Liver (tissue), 9 donors: ENCODE measurements around the gene YPEL4. TPM values are rescaled to one million over a fixed set of nuclear protein-coding genes. Genes with fewer than 3 reads are reported as not detected.

Experiments used
- DNase-seq: peaks from one replicate; pipeline ENCODE4 v3.0.0-alpha.2; 2017; ENCODE audit warnings: low spot score
- H3K27ac ChIP-seq, 2 donors: one replicate each; pipeline ENCODE4 v1.7.0; 2013; ENCODE audit warnings: inconsistent platforms in 2 of 2, low read length in 2 of 2, control low read depth in 1 of 2, low read depth in 1 of 2, mild to moderate bottlenecking in 1 of 2
- H3K27me3 ChIP-seq, 4 donors: one replicate each; pipeline versions ENCODE4 v1.6.1 to v1.7.0; 2013; ENCODE audit warnings: low read length in 3 of 4, inconsistent platforms in 1 of 4, mild to moderate bottlenecking in 1 of 4, moderate library complexity in 1 of 4; ENCODE audit not compliant: control insufficient read depth in 4 of 4, insufficient read depth in 4 of 4
- H3K36me3 ChIP-seq, 4 donors: one replicate each; pipeline versions ENCODE4 v1.6.1 to v1.7.0; 2013; ENCODE audit warnings: low read length in 3 of 4, mild to moderate bottlenecking in 3 of 4, low read depth in 1 of 4, moderate library complexity in 1 of 4; ENCODE audit not compliant: control insufficient read depth in 4 of 4, insufficient read depth in 3 of 4
- H3K4me1 ChIP-seq, 4 donors: one replicate each; pipeline versions ENCODE4 v1.6.1 to v1.7.0; 2013; ENCODE audit warnings: low read length in 3 of 4, mild to moderate bottlenecking in 3 of 4, moderate library complexity in 1 of 4; ENCODE audit not compliant: control insufficient read depth in 4 of 4, insufficient read depth in 4 of 4
- H3K4me3 ChIP-seq, 3 donors: one replicate each; pipeline versions ENCODE4 v1.6.1 to v1.7.0; 2013; ENCODE audit warnings: low read length in 3 of 3, control low read depth in 1 of 3, low read depth in 1 of 3, mild to moderate bottlenecking in 1 of 3
- H3K9ac ChIP-seq, 2 donors: one replicate each; pipeline ENCODE4 v1.7.0; 2013; ENCODE audit warnings: low read length in 2 of 2, mild to moderate bottlenecking in 2 of 2, moderate library complexity in 2 of 2, control low read depth in 1 of 2, low read depth in 1 of 2
- H3K9me3 ChIP-seq, 4 donors: one replicate each; pipeline versions ENCODE4 v1.6.1 to v1.7.0; 2013; ENCODE audit warnings: low read length in 3 of 4; ENCODE audit not compliant: control insufficient read depth in 4 of 4
- EGR1 ChIP-seq, 2 donors: IDR thresholded peaks; 2 replicates each; pipeline ENCODE4 v1.6.1; 2016 to 2018; ENCODE audit warnings: antibody characterized with exemption in 2 of 2, low read depth in 2 of 2
- FOXA1 ChIP-seq: IDR thresholded peaks from 2 replicates; pipeline ENCODE4 v1.6.1; 2016; ENCODE audit warnings: antibody characterized with exemption
- FOXA2 ChIP-seq: IDR thresholded peaks from 2 replicates; pipeline ENCODE4 v1.6.1; 2016; ENCODE audit warnings: antibody characterized with exemption
- GABPA ChIP-seq, 2 donors: IDR thresholded peaks in 1 of 2; conservative IDR thresholded peaks in 1 of 2; 2 replicates each; pipeline ENCODE4 v1.6.1; 2016; ENCODE audit warnings: antibody characterized with exemption in 2 of 2, mild to moderate bottlenecking in 1 of 2, moderate library complexity in 1 of 2
- HNF4A ChIP-seq, 2 donors: conservative IDR thresholded peaks; 2 replicates each; pipeline ENCODE4 v1.6.1; 2016; ENCODE audit warnings: antibody characterized with exemption in 2 of 2, mild to moderate bottlenecking in 2 of 2
- HNF4G ChIP-seq: IDR thresholded peaks from 2 replicates; pipeline ENCODE4 v1.6.1; 2016; ENCODE audit warnings: antibody characterized with exemption
- JUND ChIP-seq, 2 donors: IDR thresholded peaks; 2 replicates each; pipeline ENCODE4 v1.6.1; 2016; ENCODE audit warnings: antibody characterized with exemption in 2 of 2
- NR2F2 ChIP-seq: IDR thresholded peaks from 2 replicates; pipeline ENCODE4 v1.6.1; 2016; ENCODE audit warnings: antibody characterized with exemption
- RAD21 ChIP-seq, 2 donors: IDR thresholded peaks; 2 replicates each; pipeline ENCODE4 v1.6.1; 2016; ENCODE audit warnings: antibody characterized with exemption in 2 of 2, mild to moderate bottlenecking in 2 of 2
- RXRA ChIP-seq, 2 donors: IDR thresholded peaks; 2 replicates each; pipeline ENCODE4 v1.6.1; 2017 to 2018; ENCODE audit warnings: antibody characterized with exemption in 2 of 2, mild to moderate bottlenecking in 1 of 2
- SP1 ChIP-seq: IDR thresholded peaks from 2 replicates; pipeline ENCODE4 v1.6.1; 2018; ENCODE audit warnings: antibody characterized with exemption, mild to moderate bottlenecking
- TAF1 ChIP-seq: conservative IDR thresholded peaks from 2 replicates; pipeline ENCODE4 v1.6.1; 2016; ENCODE audit warnings: antibody characterized with exemption, mild to moderate bottlenecking
- YY1 ChIP-seq: IDR thresholded peaks from 2 replicates; pipeline ENCODE4 v1.6.1; 2016; ENCODE audit warnings: antibody characterized with exemption, mild to moderate bottlenecking
- WGBS: extraction: QIAGEN DNeasy Blood & Tissue Kit; methylation state at CpG from one replicate; pipeline ENCODE4 v1.1.7; 2013; 5-methylcytosine and 5-hydroxymethylcytosine counted together
- polyA plus RNA-seq, 2 donors: library from polyadenylated mRNA; stranded (reverse) in 1 of 2; unstranded in 1 of 2; fragments of 200-250 nt in 1 of 2; fragments of >200 nt in 1 of 2; fragmentation: Nextera tagmentation in 1 of 2; extraction: Ambion mirVana in 1 of 2; gene quantifications; one replicate each; pipeline versions ENCODE4 v1.2.1 to v1.2.3, GENCODE V29; 2013 to 2015
- total RNA-seq, 2 donors: library from RNA; depleted of rRNA; stranded (reverse); fragments of >200 nt; gene quantifications; one replicate each; pipeline ENCODE4 v1.2.3, GENCODE V29; 2014
- TF ChIP-seq, protein P1 (sequence below): IDR thresholded peaks from 2 replicates; pipeline ENCODE4 v1.6.1; 2016; ENCODE audit warnings: antibody characterized with exemption
- TF ChIP-seq, protein P2 (sequence below): IDR thresholded peaks from 2 replicates; pipeline ENCODE4 v1.6.1; 2016; ENCODE audit warnings: antibody characterized with exemption
- TF ChIP-seq, protein P3 (sequence below): IDR thresholded peaks from 2 replicates; pipeline ENCODE4 v1.6.1; 2016; ENCODE audit warnings: antibody characterized with exemption, mild to moderate bottlenecking
- TF ChIP-seq, protein P4 (sequence below): IDR thresholded peaks from 2 replicates; pipeline ENCODE4 v1.6.1; 2016; ENCODE audit warnings: antibody characterized with exemption
- TF ChIP-seq, protein P5 (sequence below): fragments of 150-350 bp; IDR thresholded peaks from 2 replicates; pipeline ENCODE4 v1.5.1; 2017; ENCODE audit warnings: improper control_type of control experiment, low read depth, low read length; ENCODE audit not compliant: missing input control
- donor health status: healthy.
- donor health status: healthy.
- donor health status: healthy.
- donor health status: healthy.
- donor health status: healthy.

YPEL4 gene
- total and polyA plus RNA-seq, 4 donors = 0.08 to 19.9 (median 0.22) TPM

DNA sequence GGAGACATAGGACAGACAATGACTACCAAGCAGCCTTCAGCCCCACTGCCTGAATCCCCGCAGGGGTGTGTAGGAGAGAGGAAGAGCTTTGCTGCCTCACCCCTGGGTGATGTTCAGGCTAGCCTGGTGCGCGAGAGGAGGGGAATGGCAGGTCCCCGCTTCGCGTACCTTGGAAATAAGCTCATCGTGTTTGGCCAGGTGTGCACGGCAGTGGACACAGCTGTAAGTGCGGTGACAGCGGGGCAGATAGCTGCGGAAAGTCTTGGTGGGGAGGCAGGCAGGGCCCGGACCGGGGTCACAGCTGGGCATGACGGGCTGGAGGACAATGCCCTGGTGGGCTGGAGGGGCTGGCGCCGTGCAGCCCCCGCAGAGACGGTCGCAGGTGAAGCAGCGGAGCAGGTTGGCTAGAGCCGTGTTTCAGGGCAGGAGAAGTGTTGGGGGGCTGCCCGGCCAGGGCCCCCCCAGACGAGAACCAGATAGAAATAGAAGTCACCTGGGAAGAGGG lies 2.9 kb downstream of the YPEL4 start:
- Histone ChIP-seq H3K9ac (no peak overlapping the region), H3K4me1 (peaks cover 0 to 18% (median 5%) of the 10 kb centered on the region in 4 donors), H3K9me3 (no peaks in the 10 kb centered on the region), H3K27me3 (peaks cover 0 to 7% (median 1%) of the 10 kb centered on the region in 4 donors), H3K4me3 (no peak overlapping the region), H3K36me3 (no peaks in the 10 kb centered on the region), H3K27ac (no peak overlapping the region)
- DNase-seq = peak; percentile 65
- no peak for TF ChIP-seq JUND (IDR thresholded peaks at IDR 0.05)
- TF ChIP-seq FOXA1 = no peak
- TF ChIP-seq YY1 = no peak
- no peak for TF ChIP-seq HNF4G
- no peak for TF ChIP-seq GABPA (IDR thresholded peaks at IDR 0.05 in 1 of 2, conservative IDR thresholded peaks at IDR 0.05 in 1 of 2)
- no peak for TF ChIP-seq HNF4A (conservative IDR thresholded peaks at IDR 0.05)
- TF ChIP-seq, protein P1, sequence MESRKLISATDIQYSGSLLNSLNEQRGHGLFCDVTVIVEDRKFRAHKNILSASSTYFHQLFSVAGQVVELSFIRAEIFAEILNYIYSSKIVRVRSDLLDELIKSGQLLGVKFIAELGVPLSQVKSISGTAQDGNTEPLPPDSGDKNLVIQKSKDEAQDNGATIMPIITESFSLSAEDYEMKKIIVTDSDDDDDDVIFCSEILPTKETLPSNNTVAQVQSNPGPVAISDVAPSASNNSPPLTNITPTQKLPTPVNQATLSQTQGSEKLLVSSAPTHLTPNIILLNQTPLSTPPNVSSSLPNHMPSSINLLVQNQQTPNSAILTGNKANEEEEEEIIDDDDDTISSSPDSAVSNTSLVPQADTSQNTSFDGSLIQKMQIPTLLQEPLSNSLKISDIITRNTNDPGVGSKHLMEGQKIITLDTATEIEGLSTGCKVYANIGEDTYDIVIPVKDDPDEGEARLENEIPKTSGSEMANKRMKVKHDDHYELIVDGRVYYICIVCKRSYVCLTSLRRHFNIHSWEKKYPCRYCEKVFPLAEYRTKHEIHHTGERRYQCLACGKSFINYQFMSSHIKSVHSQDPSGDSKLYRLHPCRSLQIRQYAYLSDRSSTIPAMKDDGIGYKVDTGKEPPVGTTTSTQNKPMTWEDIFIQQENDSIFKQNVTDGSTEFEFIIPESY = no peak
- no peak for TF ChIP-seq NR2F2
- TF ChIP-seq TAF1 = no peak
- TF ChIP-seq RAD21 (IDR thresholded peaks at IDR 0.05) = no peak
- TF ChIP-seq, protein P2, sequence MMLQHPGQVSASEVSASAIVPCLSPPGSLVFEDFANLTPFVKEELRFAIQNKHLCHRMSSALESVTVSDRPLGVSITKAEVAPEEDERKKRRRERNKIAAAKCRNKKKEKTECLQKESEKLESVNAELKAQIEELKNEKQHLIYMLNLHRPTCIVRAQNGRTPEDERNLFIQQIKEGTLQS = no peak
- no peak for TF ChIP-seq EGR1 (IDR thresholded peaks at IDR 0.05; ENCODE audit: low read depth in 2 of 2)
- TF ChIP-seq RXRA (IDR thresholded peaks at IDR 0.05) = no peak
- TF ChIP-seq SP1 = no peak
- 20% methylated on average over 23 of the region's 23 CpGs for WGBS

DNA sequence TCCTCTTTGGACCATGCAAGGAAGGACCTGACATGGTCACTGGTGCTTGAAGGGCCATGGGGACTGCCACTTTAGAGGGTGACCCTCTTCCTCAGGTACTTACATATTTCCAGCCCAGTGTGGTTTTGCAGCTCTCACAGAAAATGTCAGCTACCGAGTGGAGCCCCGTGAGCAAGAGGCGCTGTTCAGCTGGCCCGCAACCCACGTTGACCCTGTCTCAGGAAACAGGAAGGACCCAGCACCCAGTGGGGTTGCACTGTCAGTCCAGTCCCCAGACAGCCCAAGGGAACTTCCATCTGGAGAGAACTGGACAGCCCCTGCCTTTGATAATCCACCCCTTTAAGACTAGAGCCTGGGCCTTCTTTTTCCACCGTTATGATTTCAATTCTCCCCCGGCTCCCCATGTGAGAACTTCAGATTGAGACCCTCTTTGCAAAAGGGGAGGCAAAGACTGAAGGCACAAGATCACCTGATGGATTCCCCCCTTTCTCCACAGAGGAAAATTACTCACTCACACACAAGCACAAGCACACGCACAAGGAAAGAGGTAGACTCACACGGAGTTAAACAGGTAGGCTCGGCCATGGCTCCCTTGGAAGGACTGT lies 3.4 kb downstream of the YPEL4 start:
- peak; percentile 50 for DNase-seq
- H3K9ac ChIP-seq = no peak overlapping the region
- H3K4me3 ChIP-seq = no peak overlapping the region
- WGBS = 57% methylated on average over 10 of the region's 10 CpGs
- H3K27me3 ChIP-seq = peaks cover 0 to 7% (median 1%) of the 10 kb centered on the region in 4 donors
- no peak overlapping the region for H3K27ac ChIP-seq
- peaks cover 0 to 18% (median 6%) of the 10 kb centered on the region in 4 donors for H3K4me1 ChIP-seq
- H3K9me3 ChIP-seq = no peaks in the 10 kb centered on the region
- no peaks in the 10 kb centered on the region for H3K36me3 ChIP-seq
- no peak for TF ChIP-seq GABPA (IDR thresholded peaks at IDR 0.05 in 1 of 2, conservative IDR thresholded peaks at IDR 0.05 in 1 of 2)
- TF ChIP-seq, protein P2 = no peak

DNA sequence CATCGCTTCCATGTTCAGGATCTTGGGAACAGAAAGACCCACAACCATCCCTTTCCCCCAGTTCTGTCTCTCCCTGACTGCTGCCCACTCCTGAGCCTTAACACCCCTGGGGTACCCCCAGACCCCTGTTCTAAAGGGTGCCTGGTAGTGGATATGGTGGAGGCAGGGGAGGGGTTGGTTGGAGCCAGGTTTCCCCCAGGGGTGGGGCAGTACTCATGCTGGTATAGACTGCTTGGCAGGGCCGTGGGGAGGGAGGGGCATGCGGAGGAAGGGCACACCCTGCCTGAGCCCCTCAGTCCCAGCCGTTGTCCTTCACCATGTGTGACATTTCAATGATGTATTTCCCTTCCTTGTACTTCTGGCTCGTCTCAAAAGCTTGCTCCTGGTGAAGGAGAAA lies 4.0 kb downstream of the YPEL4 start:
- H3K4me3 ChIP-seq = no peak overlapping the region
- no peak overlapping the region for H3K9ac ChIP-seq
- DNase-seq = peak; percentile 62
- peaks cover 0 to 7% (median 1%) of the 10 kb centered on the region in 4 donors for H3K27me3 ChIP-seq
- no peaks in the 10 kb centered on the region for H3K9me3 ChIP-seq
- no peak overlapping the region for H3K27ac ChIP-seq
- WGBS = 49% methylated on average over 5 of the region's 5 CpGs
- peaks cover 1 to 23% (median 11%) of the 10 kb centered on the region in 4 donors for H3K4me1 ChIP-seq
- no peaks in the 10 kb centered on the region for H3K36me3 ChIP-seq
- TF ChIP-seq, protein P1 = no peak
- TF ChIP-seq, protein P3, sequence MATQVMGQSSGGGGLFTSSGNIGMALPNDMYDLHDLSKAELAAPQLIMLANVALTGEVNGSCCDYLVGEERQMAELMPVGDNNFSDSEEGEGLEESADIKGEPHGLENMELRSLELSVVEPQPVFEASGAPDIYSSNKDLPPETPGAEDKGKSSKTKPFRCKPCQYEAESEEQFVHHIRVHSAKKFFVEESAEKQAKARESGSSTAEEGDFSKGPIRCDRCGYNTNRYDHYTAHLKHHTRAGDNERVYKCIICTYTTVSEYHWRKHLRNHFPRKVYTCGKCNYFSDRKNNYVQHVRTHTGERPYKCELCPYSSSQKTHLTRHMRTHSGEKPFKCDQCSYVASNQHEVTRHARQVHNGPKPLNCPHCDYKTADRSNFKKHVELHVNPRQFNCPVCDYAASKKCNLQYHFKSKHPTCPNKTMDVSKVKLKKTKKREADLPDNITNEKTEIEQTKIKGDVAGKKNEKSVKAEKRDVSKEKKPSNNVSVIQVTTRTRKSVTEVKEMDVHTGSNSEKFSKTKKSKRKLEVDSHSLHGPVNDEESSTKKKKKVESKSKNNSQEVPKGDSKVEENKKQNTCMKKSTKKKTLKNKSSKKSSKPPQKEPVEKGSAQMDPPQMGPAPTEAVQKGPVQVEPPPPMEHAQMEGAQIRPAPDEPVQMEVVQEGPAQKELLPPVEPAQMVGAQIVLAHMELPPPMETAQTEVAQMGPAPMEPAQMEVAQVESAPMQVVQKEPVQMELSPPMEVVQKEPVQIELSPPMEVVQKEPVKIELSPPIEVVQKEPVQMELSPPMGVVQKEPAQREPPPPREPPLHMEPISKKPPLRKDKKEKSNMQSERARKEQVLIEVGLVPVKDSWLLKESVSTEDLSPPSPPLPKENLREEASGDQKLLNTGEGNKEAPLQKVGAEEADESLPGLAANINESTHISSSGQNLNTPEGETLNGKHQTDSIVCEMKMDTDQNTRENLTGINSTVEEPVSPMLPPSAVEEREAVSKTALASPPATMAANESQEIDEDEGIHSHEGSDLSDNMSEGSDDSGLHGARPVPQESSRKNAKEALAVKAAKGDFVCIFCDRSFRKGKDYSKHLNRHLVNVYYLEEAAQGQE = no peak
- TF ChIP-seq, protein P4, sequence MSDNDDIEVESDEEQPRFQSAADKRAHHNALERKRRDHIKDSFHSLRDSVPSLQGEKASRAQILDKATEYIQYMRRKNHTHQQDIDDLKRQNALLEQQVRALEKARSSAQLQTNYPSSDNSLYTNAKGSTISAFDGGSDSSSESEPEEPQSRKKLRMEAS = no peak
- TF ChIP-seq HNF4A (conservative IDR thresholded peaks at IDR 0.05) (no peak), GABPA (IDR thresholded peaks at IDR 0.05 in 1 of 2, conservative IDR thresholded peaks at IDR 0.05 in 1 of 2) (no peak), RAD21 (IDR thresholded peaks at IDR 0.05) (no peak), FOXA2 (no peak)
- TF ChIP-seq, protein P5, sequence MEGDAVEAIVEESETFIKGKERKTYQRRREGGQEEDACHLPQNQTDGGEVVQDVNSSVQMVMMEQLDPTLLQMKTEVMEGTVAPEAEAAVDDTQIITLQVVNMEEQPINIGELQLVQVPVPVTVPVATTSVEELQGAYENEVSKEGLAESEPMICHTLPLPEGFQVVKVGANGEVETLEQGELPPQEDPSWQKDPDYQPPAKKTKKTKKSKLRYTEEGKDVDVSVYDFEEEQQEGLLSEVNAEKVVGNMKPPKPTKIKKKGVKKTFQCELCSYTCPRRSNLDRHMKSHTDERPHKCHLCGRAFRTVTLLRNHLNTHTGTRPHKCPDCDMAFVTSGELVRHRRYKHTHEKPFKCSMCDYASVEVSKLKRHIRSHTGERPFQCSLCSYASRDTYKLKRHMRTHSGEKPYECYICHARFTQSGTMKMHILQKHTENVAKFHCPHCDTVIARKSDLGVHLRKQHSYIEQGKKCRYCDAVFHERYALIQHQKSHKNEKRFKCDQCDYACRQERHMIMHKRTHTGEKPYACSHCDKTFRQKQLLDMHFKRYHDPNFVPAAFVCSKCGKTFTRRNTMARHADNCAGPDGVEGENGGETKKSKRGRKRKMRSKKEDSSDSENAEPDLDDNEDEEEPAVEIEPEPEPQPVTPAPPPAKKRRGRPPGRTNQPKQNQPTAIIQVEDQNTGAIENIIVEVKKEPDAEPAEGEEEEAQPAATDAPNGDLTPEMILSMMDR = no peak
